Myocyte (in vitro differentiated cells): Measurements from ENCODE around the gene LRRIQ1. TPM values are rescaled to one million over a fixed set of nuclear protein-coding genes. Genes with fewer than 3 reads are reported as not detected.
"Not testable (repeated sequence)": the region's sequence is repeated elsewhere in the genome, so short reads cannot be mapped to it uniquely, and the experiment has no call there.

Source experiments
- DNase-seq: peaks from one replicate; pipeline ENCODE4 v3.0.0-alpha.2; 2012; ENCODE audit warnings: low read depth
- polyA plus RNA-seq: library from polyadenylated mRNA; unstranded; fragments of >200 nt; gene quantifications from one replicate; pipeline ENCODE4 v1.2.1, GENCODE V29; 2012; ENCODE audit warnings: missing spikeins
- total RNA-seq: library from RNA; depleted of rRNA; stranded (reverse); fragments of >200 nt; gene quantifications from 2 replicates; pipeline ENCODE4 v1.2.3, GENCODE V29; 2014

LRRIQ1 gene
- total RNA-seq, result 0.10 TPM in 1 of 2 replicates, not detected in the other
- polyA plus RNA-seq, result not detected

- DNase-seq, result peak; percentile 94
Observed at GRCh38 chr12:85036234-85036707, at the start of gene LRRIQ1, which contains the start of gene TSPAN19. TSS of gene LRRIQ1 (plus strand) at chr12:85036351. CDS start at chr12:85038177, 1,826 bp downstream. TSS of gene TSPAN19 (minus strand) at chr12:85036277. CDS start at chr12:85029946, 6,331 bp downstream.

DNA sequence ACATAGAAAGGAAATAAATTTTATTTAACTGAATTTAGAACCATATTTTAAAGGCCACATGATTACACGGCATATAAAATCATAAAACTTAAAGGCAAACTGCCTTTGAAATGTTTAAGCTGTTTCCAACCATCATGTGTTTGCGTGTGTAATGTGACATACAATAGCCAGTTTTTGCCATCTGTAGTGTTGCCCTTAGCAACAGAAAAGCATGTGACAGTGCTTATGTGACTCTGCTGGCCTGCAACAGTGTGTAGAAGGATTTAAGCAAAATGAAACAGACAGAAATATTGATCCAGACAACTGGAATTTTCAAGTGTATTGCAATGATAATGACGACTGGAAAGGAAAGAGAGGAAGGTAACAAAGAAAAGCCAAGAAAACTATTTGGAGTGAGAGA lies 49.6 kb upstream of the LRRIQ1 start:
- no peak for DNase-seq

DNA sequence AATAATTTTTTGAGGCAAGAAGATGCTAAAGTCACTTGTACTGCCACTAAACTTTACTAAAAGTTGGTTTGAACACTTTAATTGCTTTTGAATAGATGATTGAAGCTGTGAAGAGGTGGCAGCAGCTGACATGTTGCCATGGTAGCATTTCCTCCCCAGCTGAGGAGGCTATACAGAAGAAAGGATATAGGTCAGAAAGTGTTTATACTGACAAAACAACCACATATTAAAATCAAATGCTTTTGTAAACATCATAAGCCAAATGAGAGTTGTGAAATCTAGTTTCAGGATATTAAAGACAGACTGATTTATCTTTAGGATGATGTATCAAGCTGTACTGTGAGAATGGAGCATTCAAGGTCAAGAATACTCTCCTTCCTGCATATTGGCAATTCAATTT lies 41.7 kb upstream of the LRRIQ1 start:
- no peak for DNase-seq

- no peak for DNase-seq
Observed at GRCh38 chr12:84995641-84996040, 40.5 kb upstream of the LRRIQ1 start.

GRCh38 chr12:84996759-84997158 lies 39.4 kb upstream of the LRRIQ1 start:
- no peak for DNase-seq

DNA sequence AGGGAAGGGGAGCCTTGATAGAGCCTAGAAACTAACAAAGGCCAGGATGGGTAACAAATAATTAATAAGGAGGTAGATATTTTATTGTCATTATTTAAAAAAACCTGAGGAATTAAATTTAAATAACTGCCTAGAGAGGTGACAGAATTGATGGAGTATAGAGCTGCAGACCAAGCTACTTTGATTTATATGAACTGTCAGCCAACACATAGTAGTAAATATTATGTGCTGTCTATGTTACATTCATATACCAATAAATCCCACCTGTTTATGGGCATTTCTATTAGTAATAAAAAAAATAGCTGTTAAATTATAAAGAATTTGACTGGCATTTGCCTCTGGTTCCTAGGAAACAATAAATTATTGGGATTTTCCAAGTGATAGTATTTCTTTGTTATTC lies 37.8 kb upstream of the LRRIQ1 start:
- no peak for DNase-seq

DNA sequence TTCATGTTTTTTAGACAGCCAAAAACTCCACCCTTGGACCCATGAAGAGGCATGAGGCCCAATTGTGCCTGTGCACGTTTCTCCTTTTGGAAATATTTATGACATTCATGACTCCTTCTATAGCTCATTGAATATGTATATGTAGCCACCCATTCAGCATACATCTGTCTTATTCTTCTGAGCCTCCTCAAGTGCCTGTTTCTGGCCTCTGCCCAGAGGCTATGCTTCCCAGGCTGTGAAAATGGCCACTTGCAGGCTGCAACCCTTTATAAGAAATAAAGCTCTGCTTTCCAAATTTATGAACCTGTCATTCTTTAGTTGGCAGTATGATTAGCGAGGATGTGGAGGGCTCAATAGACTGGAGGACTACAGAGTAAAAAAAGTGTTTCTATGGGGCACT lies 35.4 kb upstream of the LRRIQ1 start:
- no peak for DNase-seq

DNA sequence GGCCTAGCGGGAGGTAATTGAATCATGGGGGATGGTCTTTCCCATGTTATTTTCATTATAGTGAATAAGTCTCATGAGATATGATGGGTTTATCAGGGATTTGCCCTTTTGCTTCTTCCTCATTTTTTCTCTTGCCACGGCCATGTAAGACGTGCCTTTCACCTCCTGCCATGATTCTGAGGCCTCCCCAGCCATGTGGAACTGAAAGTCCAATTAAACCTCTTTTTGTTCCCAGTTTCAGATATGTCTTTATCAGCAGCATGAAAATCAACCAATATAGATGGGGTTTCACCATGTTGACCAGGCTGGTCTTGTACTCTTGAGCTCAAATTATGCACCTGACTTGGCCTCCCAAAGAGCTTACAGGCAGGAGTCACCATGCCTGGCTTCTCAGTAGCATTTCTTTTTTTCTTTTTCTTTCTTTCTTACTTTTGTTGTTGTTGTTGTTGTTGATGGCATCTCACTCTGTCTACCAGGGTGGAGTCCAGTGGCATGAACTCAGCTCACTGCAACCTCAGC lies 33.3 kb upstream of the LRRIQ1 start:
- DNase-seq, result no peak

DNA sequence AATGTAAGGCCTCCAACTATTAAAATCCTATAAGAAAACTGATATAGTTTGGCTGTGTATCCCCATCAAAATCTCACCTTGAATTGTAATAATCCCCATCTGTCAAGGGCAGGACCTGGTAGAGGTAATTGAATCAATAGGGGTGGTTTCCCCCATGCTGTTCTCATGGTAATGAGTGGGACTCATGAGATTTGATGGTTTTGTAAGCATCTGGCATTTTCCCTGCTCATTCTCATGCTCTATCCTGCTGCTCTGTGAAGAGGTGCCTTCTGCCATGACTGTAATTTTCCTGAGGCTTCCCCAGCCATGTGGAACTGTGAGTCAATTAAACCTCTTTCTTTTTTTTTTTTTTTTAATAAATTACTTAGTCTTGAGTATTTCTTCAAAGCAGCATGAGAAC lies 31.9 kb upstream of the LRRIQ1 start:
- no peak for DNase-seq

DNA sequence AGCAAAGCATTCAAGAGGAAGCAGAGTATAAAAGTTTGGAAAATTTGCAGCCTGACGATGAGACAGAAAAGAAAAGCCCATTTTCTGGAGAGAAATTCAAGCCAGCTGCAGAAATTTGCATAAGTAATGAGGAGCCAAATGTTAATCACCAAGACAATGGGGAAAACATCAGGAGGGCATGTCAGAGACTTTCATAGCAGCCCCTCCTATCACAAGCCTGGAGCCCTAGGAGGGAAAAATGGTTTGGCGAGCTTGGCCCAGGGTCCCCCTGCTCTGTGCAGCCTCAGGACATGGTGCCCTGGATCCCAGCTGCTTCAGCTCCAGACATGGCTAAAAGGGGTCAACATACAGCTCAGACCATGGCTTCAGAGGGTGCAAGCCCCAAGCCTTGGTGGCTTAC lies 31.1 kb upstream of the LRRIQ1 start:
- DNase-seq, result not testable (repeated sequence)

DNA sequence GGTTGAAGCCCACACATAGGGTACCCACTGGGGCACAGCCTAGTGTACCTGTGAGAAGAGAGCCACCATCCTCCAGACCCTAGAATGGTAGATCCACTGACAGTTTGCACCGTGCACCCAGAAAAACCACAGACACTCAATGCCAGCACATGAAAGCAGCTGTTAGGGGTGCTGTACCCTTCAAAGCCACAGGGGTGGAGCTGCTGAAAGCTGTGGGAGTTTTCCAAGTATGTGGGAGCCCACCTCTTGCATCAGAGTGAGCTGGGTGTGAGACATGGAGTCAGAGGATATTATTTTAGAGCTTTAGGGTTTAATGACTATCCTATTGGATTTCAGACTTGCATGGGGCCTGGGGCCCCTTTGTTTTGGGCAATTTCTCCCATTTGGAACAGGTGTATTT lies 30.5 kb upstream of the LRRIQ1 start:
- peak; percentile 53 for DNase-seq

DNA sequence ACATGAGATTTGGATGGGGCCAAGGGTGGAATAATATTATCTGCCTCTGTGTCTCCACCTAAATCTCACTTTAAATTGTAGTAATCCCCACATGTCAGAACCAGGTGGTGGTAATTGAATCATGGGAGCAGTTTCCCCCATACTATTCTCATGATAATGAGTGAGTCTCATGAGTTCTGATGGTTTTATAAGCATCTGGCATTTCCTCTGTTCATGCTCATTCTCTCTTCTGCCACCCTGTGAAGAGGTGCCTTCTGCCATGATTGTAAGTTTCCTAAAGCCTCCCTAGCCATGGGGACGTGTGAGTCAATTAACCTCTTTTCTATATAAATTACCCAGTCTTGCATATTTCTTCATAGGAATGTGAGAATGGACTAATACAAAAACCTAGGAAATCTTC lies 29.9 kb upstream of the LRRIQ1 start:
- no peak for DNase-seq

DNA sequence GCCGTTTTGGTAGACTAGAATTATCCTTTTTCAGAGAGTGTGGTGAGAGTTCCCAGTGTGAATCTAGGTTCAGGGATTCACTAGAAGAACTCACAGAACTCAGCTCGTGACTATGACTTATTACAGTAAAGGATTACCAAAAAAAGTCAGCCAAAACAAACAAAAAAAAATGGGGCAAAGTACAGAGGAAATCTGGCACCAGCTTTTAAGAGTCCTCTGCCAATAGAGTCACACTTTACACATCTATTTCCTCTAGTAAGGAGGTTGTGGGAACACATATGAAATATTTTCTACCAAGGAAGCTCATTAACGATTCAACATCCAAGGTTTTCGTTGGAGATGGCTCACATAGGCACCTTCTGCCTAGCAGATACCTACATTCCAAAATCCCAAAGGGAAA lies 28.3 kb upstream of the LRRIQ1 start:
- peak; percentile 26 for DNase-seq

GRCh38 chr12:85016413-85016812 lies 19.7 kb upstream of the LRRIQ1 start:
- peak; percentile 83 for DNase-seq

GRCh38 chr12:85017133-85017532 lies 19.0 kb upstream of the LRRIQ1 start:
- DNase-seq, result no peak

DNA sequence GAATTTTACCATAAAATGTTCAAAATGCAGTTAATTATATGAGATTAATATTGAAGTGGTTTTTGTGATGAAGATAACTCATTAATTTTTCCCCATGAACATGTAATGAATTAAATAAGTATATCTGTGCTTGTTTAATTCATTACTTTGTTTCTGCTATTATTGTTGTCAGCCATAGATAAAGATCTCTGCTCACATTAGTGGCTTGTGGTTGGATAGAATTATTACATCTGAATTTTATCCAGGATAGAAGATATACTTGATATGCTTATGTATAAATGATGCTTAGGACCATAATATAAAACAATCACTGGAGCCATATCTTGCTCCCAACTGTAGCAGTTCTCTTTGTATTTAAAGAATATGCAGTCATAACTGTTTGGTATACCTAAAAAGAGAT lies 18.5 kb upstream of the LRRIQ1 start:
- DNase-seq, result no peak

DNA sequence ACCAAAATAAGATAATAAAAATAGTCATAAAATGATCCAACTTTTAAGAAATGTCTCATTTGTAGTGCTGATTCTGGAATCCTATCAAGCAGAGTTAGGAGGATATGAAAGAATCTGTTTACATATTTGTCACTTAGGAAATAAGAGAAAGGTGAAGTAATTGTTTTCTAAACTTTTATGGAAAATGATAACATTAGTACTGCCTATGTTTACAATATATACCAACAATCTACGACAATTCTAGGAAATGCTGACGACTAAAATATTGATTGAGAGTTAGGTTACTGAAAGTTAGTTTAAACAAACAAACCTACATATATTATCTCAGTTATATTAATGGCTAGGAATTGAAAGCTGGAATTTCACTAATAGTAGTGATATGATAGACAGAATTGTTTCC lies 18.1 kb upstream of the LRRIQ1 start:
- DNase-seq, result no peak

DNA sequence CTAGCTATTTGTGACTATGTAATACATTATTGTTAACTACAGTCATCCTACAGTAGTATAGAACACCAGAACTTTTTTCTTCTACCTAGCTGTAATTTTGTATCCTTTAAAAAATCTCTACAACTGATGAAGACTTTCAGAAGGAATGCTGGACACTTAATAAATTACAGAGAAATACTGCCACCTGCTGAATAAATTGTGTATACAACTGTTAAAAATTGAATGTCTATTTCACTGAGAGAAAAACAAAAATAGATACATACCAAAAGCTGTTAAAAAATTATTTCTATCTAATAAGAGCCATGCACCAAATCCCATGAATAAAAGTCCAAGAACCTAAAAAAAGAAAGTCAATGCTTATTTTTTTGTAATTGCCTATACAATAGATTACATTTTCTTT lies 6.7 kb upstream of the LRRIQ1 start:
- DNase-seq, result peak; percentile 62

- no peak for DNase-seq
Observed at GRCh38 chr12:85036733-85037132, 582 bp downstream of the LRRIQ1 start.

- DNase-seq, result no peak
Observed at GRCh38 chr12:85041395-85041794, 5.2 kb downstream of the LRRIQ1 start.

GRCh38 chr12:85043829-85044228 lies 7.7 kb downstream of the LRRIQ1 start:
- DNase-seq, result no peak

- DNase-seq, result peak; percentile 62
Observed at GRCh38 chr12:85057370-85057963, 21.3 kb downstream of the LRRIQ1 start.

- no peak for DNase-seq
Observed at GRCh38 chr12:85058339-85058738, 22.2 kb downstream of the LRRIQ1 start.
